ENCODE measurements around the gene RAG1.
A peak's percentile ranks its signal among the peaks of the same experiment; 100 is the strongest.

RAG1 gene

GRCh38 chr11:36565031-36565610, 2.7 kb upstream of the RAG1 start:
- Histone ChIP-seq H3K9ac (ENCODE audit: low read depth, low read length) (no peak overlapping the region), H3K27me3 (ENCODE audit: insufficient read depth, low read length) (peaks cover 8% of the 10 kb centered on the region), H3K4me3 (ENCODE audit: low read length) (peak overlapping the region; percentile 46; the same call in 1 of the 2 replicates), H3K9me3 (ENCODE audit: insufficient read depth, low read depth, low read length) (no peaks in the 10 kb centered on the region), H3K27ac (ENCODE audit: low read depth, low read length) (no peak overlapping the region), H3K4me1 (ENCODE audit: insufficient read depth, low read length) (peaks cover 4% of the 10 kb centered on the region; the same call in 1 of the 2 replicates), H3K36me3 (ENCODE audit: insufficient read depth, low read length) (no peaks in the 10 kb centered on the region)
- 94% methylated on average over 6 of the region's 6 CpGs for WGBS

GRCh38 chr11:36566407-36567053, 1.3 kb upstream of the RAG1 start:
- Histone ChIP-seq H3K27me3 (ENCODE audit: insufficient read depth, low read length) (peaks cover 8% of the 10 kb centered on the region), H3K36me3 (ENCODE audit: insufficient read depth, low read length) (no peaks in the 10 kb centered on the region), H3K4me3 (ENCODE audit: low read length) (no peak overlapping the region), H3K4me1 (ENCODE audit: insufficient read depth, low read length) (peaks cover 4% of the 10 kb centered on the region; the same call in 1 of the 2 replicates), H3K9me3 (ENCODE audit: insufficient read depth, low read depth, low read length) (no peaks in the 10 kb centered on the region), H3K27ac (ENCODE audit: low read depth, low read length) (no peak overlapping the region), H3K9ac (ENCODE audit: low read depth, low read length) (no peak overlapping the region)
- 92% methylated on average over 4 of the region's 4 CpGs for WGBS

DNA sequence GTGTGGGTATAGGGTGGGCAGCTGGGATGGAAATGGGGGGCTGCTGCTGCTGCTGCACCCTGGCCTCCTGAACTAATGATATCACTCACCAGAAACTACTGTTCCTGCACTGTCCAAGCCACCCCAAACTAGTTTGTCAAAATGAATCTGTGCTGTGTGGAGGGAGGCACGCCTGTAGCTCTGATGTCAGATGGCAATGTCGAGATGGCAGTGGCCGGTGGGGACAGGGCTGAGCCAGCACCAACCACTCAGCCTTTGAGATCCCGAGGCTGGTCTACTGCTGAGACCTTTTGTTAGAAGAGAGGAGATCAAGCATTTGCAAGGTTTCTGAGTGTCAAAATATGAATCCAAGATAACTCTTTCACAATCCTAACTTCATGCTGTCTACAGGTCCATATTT, 1.3 kb downstream of the RAG1 start:
- 92% methylated on average over 4 of the region's 4 CpGs for WGBS
- Histone ChIP-seq H3K36me3 (ENCODE audit: insufficient read depth, low read length) (no peaks in the 10 kb centered on the region), H3K4me3 (ENCODE audit: low read length) (no peak overlapping the region), H3K27me3 (ENCODE audit: insufficient read depth, low read length) (peaks cover 8% of the 10 kb centered on the region), H3K27ac (ENCODE audit: low read depth, low read length) (no peak overlapping the region), H3K9ac (ENCODE audit: low read depth, low read length) (no peak overlapping the region), H3K9me3 (ENCODE audit: insufficient read depth, low read depth, low read length) (no peaks in the 10 kb centered on the region), H3K4me1 (ENCODE audit: insufficient read depth, low read length) (peaks cover 4% of the 10 kb centered on the region; the same call in 1 of the 2 replicates)

GRCh38 chr11:36574486-36574885, 6.7 kb downstream of the RAG1 start:
- Histone ChIP-seq H3K4me3 (ENCODE audit: low read length) (no peak overlapping the region), H3K27ac (ENCODE audit: low read depth, low read length) (no peak overlapping the region), H3K9me3 (ENCODE audit: insufficient read depth, low read depth, low read length) (no peaks in the 10 kb centered on the region), H3K9ac (ENCODE audit: low read depth, low read length) (no peak overlapping the region), H3K4me1 (ENCODE audit: insufficient read depth, low read length) (no peaks in the 10 kb centered on the region), H3K36me3 (ENCODE audit: insufficient read depth, low read length) (no peaks in the 10 kb centered on the region), H3K27me3 (ENCODE audit: insufficient read depth, low read length) (no peaks in the 10 kb centered on the region)
- 93% methylated on average over 8 of the region's 8 CpGs for WGBS

DNA sequence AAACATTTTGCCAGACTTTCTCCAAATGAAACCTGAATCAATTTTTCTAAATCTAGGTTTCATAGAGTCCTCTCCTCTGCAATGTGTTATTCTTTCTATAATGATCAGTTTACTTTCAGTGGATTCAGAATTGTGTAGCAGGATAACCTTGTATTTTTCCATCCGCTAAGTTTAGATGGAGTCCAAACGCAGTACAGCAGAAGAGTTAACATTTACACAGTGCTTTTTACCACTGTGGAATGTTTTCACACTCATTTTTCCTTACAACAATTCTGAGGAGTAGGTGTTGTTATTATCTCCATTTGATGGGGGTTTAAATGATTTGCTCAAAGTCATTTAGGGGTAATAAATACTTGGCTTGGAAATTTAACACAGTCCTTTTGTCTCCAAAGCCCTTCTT, 9.6 kb downstream of the RAG1 start:
- Histone ChIP-seq H3K9ac (ENCODE audit: low read depth, low read length) (no peak overlapping the region), H3K4me1 (ENCODE audit: insufficient read depth, low read length) (no peaks in the 10 kb centered on the region), H3K36me3 (ENCODE audit: insufficient read depth, low read length) (no peaks in the 10 kb centered on the region), H3K27ac (ENCODE audit: low read depth, low read length) (no peak overlapping the region), H3K9me3 (ENCODE audit: insufficient read depth, low read depth, low read length) (peaks cover 22% of the 10 kb centered on the region), H3K4me3 (ENCODE audit: low read length) (no peak overlapping the region), H3K27me3 (ENCODE audit: insufficient read depth, low read length) (no peaks in the 10 kb centered on the region)
- WGBS, result 94% methylated on average over 2 of the region's 2 CpGs

GRCh38 chr11:36577859-36578258, 10.1 kb downstream of the RAG1 start:
- H3K9me3 ChIP-seq (ENCODE audit: insufficient read depth, low read depth, low read length), result peaks cover 23% of the 10 kb centered on the region
- no CpG with 5 or more reads among the region's 2 CpGs for WGBS
- H3K9ac ChIP-seq (ENCODE audit: low read depth, low read length), result no peak overlapping the region
- H3K27me3 ChIP-seq (ENCODE audit: insufficient read depth, low read length), result no peaks in the 10 kb centered on the region
- no peaks in the 10 kb centered on the region for H3K4me1 ChIP-seq (ENCODE audit: insufficient read depth, low read length)
- no peak overlapping the region for H3K4me3 ChIP-seq (ENCODE audit: low read length)
- H3K36me3 ChIP-seq (ENCODE audit: insufficient read depth, low read length), result no peaks in the 10 kb centered on the region
- no peak overlapping the region for H3K27ac ChIP-seq (ENCODE audit: low read depth, low read length)

DNA sequence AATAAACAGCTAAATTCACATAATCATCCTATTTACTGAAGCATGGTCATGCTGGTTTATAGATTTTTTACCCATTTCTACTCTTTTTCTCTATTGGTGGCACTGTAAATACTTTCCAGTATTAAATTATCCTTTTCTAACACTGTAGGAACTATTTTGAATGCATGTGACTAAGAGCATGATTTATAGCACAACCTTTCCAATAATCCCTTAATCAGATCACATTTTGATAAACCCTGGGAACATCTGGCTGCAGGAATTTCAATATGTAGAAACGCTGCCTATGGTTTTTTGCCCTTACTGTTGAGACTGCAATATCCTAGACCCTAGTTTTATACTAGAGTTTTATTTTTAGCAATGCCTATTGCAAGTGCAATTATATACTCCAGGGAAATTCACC, 10.7 kb downstream of the RAG1 start:
- no peak overlapping the region for H3K4me3 ChIP-seq (ENCODE audit: low read length)
- 88% methylated on average over 1 of the region's 1 CpG for WGBS
- no peaks in the 10 kb centered on the region for H3K4me1 ChIP-seq (ENCODE audit: insufficient read depth, low read length)
- no peaks in the 10 kb centered on the region for H3K36me3 ChIP-seq (ENCODE audit: insufficient read depth, low read length)
- no peak overlapping the region for H3K27ac ChIP-seq (ENCODE audit: low read depth, low read length)
- peaks cover 23% of the 10 kb centered on the region for H3K9me3 ChIP-seq (ENCODE audit: insufficient read depth, low read depth, low read length)
- no peaks in the 10 kb centered on the region for H3K27me3 ChIP-seq (ENCODE audit: insufficient read depth, low read length)
- H3K9ac ChIP-seq (ENCODE audit: low read depth, low read length), result no peak overlapping the region

DNA sequence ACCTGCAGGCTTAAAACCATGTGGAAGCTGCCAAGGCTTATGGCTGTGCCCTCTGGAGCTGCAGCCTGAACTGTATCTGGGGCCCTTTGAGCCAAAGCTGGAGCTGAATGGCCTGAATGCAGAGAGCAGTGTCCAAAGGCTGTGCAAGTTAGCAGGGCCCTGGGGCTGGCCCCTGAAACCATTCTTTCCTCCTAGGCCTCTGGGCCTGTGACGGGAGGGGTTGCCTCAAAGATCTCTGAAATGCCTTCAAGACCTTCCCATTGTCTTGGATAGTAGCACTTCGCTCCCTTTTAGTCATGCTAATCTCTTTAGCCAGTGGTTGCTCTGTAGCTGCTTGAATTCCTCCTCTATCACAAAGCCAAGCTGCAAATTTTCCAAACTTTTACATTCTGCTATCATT, 13.7 kb downstream of the RAG1 start:
- Histone ChIP-seq H3K9me3 (ENCODE audit: insufficient read depth, low read depth, low read length) (peaks cover 23% of the 10 kb centered on the region), H3K36me3 (ENCODE audit: insufficient read depth, low read length) (no peaks in the 10 kb centered on the region), H3K4me1 (ENCODE audit: insufficient read depth, low read length) (no peaks in the 10 kb centered on the region), H3K27me3 (ENCODE audit: insufficient read depth, low read length) (peaks cover 12% of the 10 kb centered on the region; the same call in 1 of the 2 replicates), H3K4me3 (ENCODE audit: low read length) (no peak overlapping the region), H3K27ac (ENCODE audit: low read depth, low read length) (no peak overlapping the region), H3K9ac (ENCODE audit: low read depth, low read length) (no peak overlapping the region)
- WGBS, result 75% methylated on average over 2 of the region's 2 CpGs

DNA sequence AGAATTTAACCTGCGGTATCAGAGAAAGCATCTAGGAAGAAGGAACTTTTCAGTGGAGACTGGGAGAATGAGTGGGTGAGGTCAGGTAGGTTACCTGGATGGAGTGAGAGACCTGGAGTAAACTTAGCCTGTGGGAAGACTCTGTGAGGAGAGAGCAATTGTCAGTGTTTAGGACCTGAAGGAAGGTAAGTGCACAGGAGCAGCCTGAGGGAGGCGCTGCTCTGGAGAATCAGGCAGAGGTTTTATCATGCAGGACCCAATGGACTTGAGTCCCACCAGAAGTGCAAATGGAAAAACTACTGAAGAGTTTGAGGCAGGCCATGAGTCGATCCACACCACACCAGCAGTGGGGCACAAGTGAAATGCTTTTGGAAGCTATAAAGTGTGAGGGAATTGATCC, 15.9 kb downstream of the RAG1 start:
- no peaks in the 10 kb centered on the region for H3K36me3 ChIP-seq (ENCODE audit: insufficient read depth, low read length)
- H3K9me3 ChIP-seq (ENCODE audit: insufficient read depth, low read depth, low read length), result peaks cover 23% of the 10 kb centered on the region
- H3K27ac ChIP-seq (ENCODE audit: low read depth, low read length), result no peak overlapping the region
- H3K4me1 ChIP-seq (ENCODE audit: insufficient read depth, low read length), result no peaks in the 10 kb centered on the region
- H3K9ac ChIP-seq (ENCODE audit: low read depth, low read length), result no peak overlapping the region
- peaks cover 29% of the 10 kb centered on the region for H3K27me3 ChIP-seq (ENCODE audit: insufficient read depth, low read length)
- H3K4me3 ChIP-seq (ENCODE audit: low read length), result no peak overlapping the region
- WGBS, result 79% methylated on average over 3 of the region's 3 CpGs

- Histone ChIP-seq H3K9ac (ENCODE audit: low read depth, low read length) (no peak overlapping the region), H3K27ac (ENCODE audit: low read depth, low read length) (no peak overlapping the region)
Observed at GRCh38 chr11:36586543-36586942, 18.7 kb downstream of the RAG1 start.

GRCh38 chr11:36588099-36588498, 20.3 kb downstream of the RAG1 start:
- Histone ChIP-seq H3K9me3 (ENCODE audit: insufficient read depth, low read depth, low read length) (no peaks in the 10 kb centered on the region), H3K27me3 (ENCODE audit: insufficient read depth, low read length) (peaks cover 68% of the 10 kb centered on the region), H3K9ac (ENCODE audit: low read depth, low read length) (no peak overlapping the region), H3K4me1 (ENCODE audit: insufficient read depth, low read length) (no peaks in the 10 kb centered on the region), H3K27ac (ENCODE audit: low read depth, low read length) (no peak overlapping the region), H3K36me3 (ENCODE audit: insufficient read depth, low read length) (no peaks in the 10 kb centered on the region), H3K4me3 (ENCODE audit: low read length) (no peak overlapping the region)
- WGBS, result 26% methylated on average over 1 of the region's 1 CpG

More at GRCh38 chr11:36586543-36586942, 18.7 kb downstream of the RAG1 start:
- Histone ChIP-seq H3K4me1 (ENCODE audit: insufficient read depth, low read length) (no peaks in the 10 kb centered on the region), H3K9me3 (ENCODE audit: insufficient read depth, low read depth, low read length) (peaks cover 10% of the 10 kb centered on the region), H3K36me3 (ENCODE audit: insufficient read depth, low read length) (no peaks in the 10 kb centered on the region), H3K27me3 (ENCODE audit: insufficient read depth, low read length) (peaks cover 57% of the 10 kb centered on the region), H3K4me3 (ENCODE audit: low read length) (no peak overlapping the region)

All from HUES64 (cell line).